HT1080 (cell line): ENCODE data around the gene SCUBE2. TPM values are rescaled to one million over a fixed set of nuclear protein-coding genes. Genes with fewer than 3 reads are reported as not detected.

Experiments
- DNase-seq: peaks from one replicate; pipeline ENCODE4 v3.0.0-alpha.2; 2015; ENCODE audit warnings: low read depth
- small RNA-seq: library from RNA; depleted of rRNA; stranded (forward); fragments of <200 nt; gene quantifications from one replicate; pipeline ENCODE3, GENCODE V24; 2014
- total RNA-seq: library from RNA; depleted of rRNA; stranded (reverse); fragments of >200 nt; shearing (Covaris generic); gene quantifications from 2 replicates; pipeline ENCODE4 v1.2.3, GENCODE V29; 2014; rRNA removed

SCUBE2 gene
- total RNA-seq, 1 experiment from 2014 or later = 0.71 TPM

DNA sequence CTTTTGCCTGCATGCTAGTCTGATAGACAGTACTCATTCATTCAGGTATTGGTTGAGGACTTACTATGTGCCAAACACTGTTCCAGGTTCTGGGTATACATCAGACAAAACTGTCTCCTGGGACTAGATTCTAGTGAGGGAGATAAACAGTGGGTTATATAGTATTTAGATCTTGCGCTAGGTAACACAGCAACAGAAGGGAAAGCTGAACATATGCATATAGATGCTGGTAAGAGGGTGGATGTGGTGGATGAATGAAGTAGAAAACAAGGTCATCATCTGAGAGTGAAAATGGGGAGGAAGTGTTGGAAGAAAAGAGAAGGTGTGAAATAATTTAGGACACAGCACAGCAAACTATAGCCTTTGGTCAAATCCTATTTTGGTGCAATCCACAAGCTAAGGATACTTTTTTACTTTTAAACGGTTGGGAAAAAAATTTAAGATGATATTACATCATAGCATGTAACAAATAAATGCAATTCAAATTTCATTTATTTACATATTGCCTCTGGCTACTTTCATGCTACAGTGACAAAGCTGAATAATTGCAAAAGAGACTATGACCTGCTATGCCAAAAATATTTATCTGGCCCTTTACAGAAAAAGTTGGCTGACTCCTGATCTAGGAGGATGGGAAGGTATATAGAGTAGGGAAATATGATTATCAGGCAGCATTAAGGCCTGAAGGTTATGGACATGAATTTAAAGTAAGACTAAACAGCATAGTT, 120.0 kb downstream of the SCUBE2 start:
- DNase-seq = no peak

Small RNA genes within 50 kb of the gene (small RNA-seq; reads per million reads assigned to genes)
- not detected for gene MIR5691

Other genes with a start within 250 kb of the SCUBE2 start
- 30.3 and 34.1 TPM in 2 replicates for gene AKIP1, start 180.4 kb downstream of the SCUBE2 start, total RNA-seq
- not detected in 2 replicates for gene C11orf16, start 158.7 kb downstream of the SCUBE2 start, total RNA-seq
- not detected in 2 replicates for gene ASCL3, start 148.6 kb downstream of the SCUBE2 start, total RNA-seq
- gene TMEM9B, start 127.2 kb downstream of the SCUBE2 start, total RNA-seq = 44.6 and 52.8 TPM in 2 replicates
- 52.6 and 61.3 TPM in 2 replicates for gene NRIP3, start 87.6 kb downstream of the SCUBE2 start, total RNA-seq
- gene DENND5A, start 173.8 kb upstream of the SCUBE2 start, total RNA-seq = 45.6 and 53.5 TPM in 2 replicates
- 34.3 and 45.8 TPM in 2 replicates for gene TMEM41B, start 223.0 kb upstream of the SCUBE2 start, total RNA-seq